Vagina (tissue), 2 donors: ENCODE data around the gene FOXA2. TPM values are rescaled to one million over a fixed set of nuclear protein-coding genes. Genes with fewer than 3 reads are reported as not detected.

Experiments used
- DNase-seq, 2 donors: peaks; one replicate each; pipeline ENCODE4 v3.0.0-alpha.2; 2017; ENCODE audit errors: extremely low spot score in 2 of 2
- H3K27ac ChIP-seq: fragments of 200-600 bp; sonication (generic); one replicate; pipeline ENCODE4 v1.5.1; 2019
- H3K27me3 ChIP-seq: fragments of 200-600 bp; sonication (generic); one replicate; pipeline ENCODE4 v1.5.1; 2019
- H3K36me3 ChIP-seq, 2 donors: fragments of 200-600 bp; sonication (generic); one replicate each; pipeline ENCODE4 v1.5.1; 2017 to 2019
- H3K4me1 ChIP-seq: fragments of 200-600 bp; sonication (generic); one replicate; pipeline ENCODE4 v1.5.1; 2019
- H3K4me3 ChIP-seq, 2 donors: fragments of 200-600 bp; sonication (generic); 1 replicate in 1 of 2; 2 replicates in 1 of 2; pipeline ENCODE4 v1.5.1; 2016 to 2019
- H3K9me3 ChIP-seq: fragments of 200-600 bp; sonication (generic); one replicate; pipeline ENCODE4 v1.5.1; 2019
- CTCF ChIP-seq, 3 experiments: fragments of 450-650 bp in 2 of 3; fragments of 200-600 bp in 1 of 3; sonication (generic) in 1 of 3; IDR thresholded peaks; one replicate each; pipeline ENCODE4 v1.5.1; 2017 to 2019; ENCODE audit warnings: antibody characterized with exemption in 3 of 3, mild to moderate bottlenecking in 2 of 3, moderate library complexity in 2 of 3
- POLR2A ChIP-seq, 2 donors: fragments of 450-650 bp; IDR thresholded peaks; one replicate each; pipeline ENCODE4 v1.6.1; 2017; ENCODE audit warnings: antibody characterized with exemption in 2 of 2, mild to moderate bottlenecking in 2 of 2, moderate library complexity in 2 of 2
- POLR2AphosphoS5 ChIP-seq, 2 donors: sonication (generic); formaldehyde crosslinking; IDR thresholded peaks; one replicate each; pipeline ENCODE4 v1.9.0; 2017; ENCODE audit warnings: antibody characterized with exemption in 2 of 2, mild to moderate bottlenecking in 2 of 2, low read depth in 1 of 2; ENCODE audit not compliant: insufficient read depth in 1 of 2
- intact Hi-C: fragments of 100-400 bp; cut with DNase I; formaldehyde crosslinking; loops from one replicate; pipeline ENCODE4 v1.15.1; 2023
- small RNA-seq: library from RNA; depleted of rRNA; stranded (forward); fragments of <200 nt; gene quantifications from one replicate; pipeline ENCODE3, GENCODE V24; 2016
- total RNA-seq: library from RNA; depleted of rRNA; stranded (reverse); fragments of >200 nt; gene quantifications from one replicate; pipeline ENCODE4 v1.2.3, GENCODE V29; 2016

The FOXA2 gene
- total RNA-seq, 1 donor from 2014 or later = not detected

GRCh38 chr20:22532598-22532997, 51.8 kb downstream of the FOXA2 start:
- Histone ChIP-seq H3K4me3 (no peak overlapping the region), H3K4me1 (no peaks in the 10 kb centered on the region), H3K9me3 (no peaks in the 10 kb centered on the region), H3K27ac (no peak overlapping the region), H3K27me3 (no peaks in the 10 kb centered on the region), H3K36me3 (no peaks in the 10 kb centered on the region)
- TF ChIP-seq POLR2A (IDR thresholded peaks at IDR 0.05) (no peak), CTCF (IDR thresholded peaks at IDR 0.05) (no peak), POLR2AphosphoS5 (IDR thresholded peaks at IDR 0.05; ENCODE audit: insufficient read depth in 1 of 2, low read depth in 1 of 2) (no peak)
- no peak for DNase-seq
- intact Hi-C loops = no loop called here

- no peak overlapping the region for H3K4me3 ChIP-seq
- H3K4me1 ChIP-seq = no peaks in the 10 kb centered on the region
- H3K36me3 ChIP-seq = no peaks in the 10 kb centered on the region
- H3K27me3 ChIP-seq = no peaks in the 10 kb centered on the region
- DNase-seq = no peak
- H3K9me3 ChIP-seq = no peaks in the 10 kb centered on the region
- no peak overlapping the region for H3K27ac ChIP-seq
- intact Hi-C loops = no loop called here
- TF ChIP-seq POLR2AphosphoS5 (IDR thresholded peaks at IDR 0.05; ENCODE audit: insufficient read depth in 1 of 2, low read depth in 1 of 2) (no peak), POLR2A (IDR thresholded peaks at IDR 0.05) (no peak), CTCF (IDR thresholded peaks at IDR 0.05) (no peak)
Observed at GRCh38 chr20:22531756-22532155, 52.6 kb downstream of the FOXA2 start.

- no peak for TF ChIP-seq POLR2AphosphoS5 (IDR thresholded peaks at IDR 0.05; ENCODE audit: insufficient read depth in 1 of 2, low read depth in 1 of 2)
- no peak for TF ChIP-seq CTCF (IDR thresholded peaks at IDR 0.05)
- TF ChIP-seq POLR2A (IDR thresholded peaks at IDR 0.05) = no peak
- no peaks in the 10 kb centered on the region for H3K9me3 ChIP-seq
- no peak overlapping the region for H3K4me3 ChIP-seq
- H3K4me1 ChIP-seq = no peaks in the 10 kb centered on the region
- DNase-seq = peak in 1 of 2 donors; percentile 72
- intact Hi-C loops = no loop called here
- H3K36me3 ChIP-seq = no peaks in the 10 kb centered on the region
- H3K27ac ChIP-seq = no peak overlapping the region
- H3K27me3 ChIP-seq = no peaks in the 10 kb centered on the region
Observed at GRCh38 chr20:22531056-22531615, 53.2 kb downstream of the FOXA2 start.

Small RNA genes within 50 kb of the gene (small RNA-seq; reads per million reads assigned to genes)
- not detected for gene LINC00261
